Breast epithelium (tissue), 3 donors: Measurements from ENCODE around the gene SPON1.

Experiments
- POLR2A ChIP-seq: fragments of 450-650 bp; IDR thresholded peaks from one replicate; pipeline ENCODE4 v1.6.1; 2016; ENCODE audit warnings: antibody characterized with exemption, mild to moderate bottlenecking, moderate library complexity
- TF ChIP-seq, protein P1 (sequence below), 3 donors: fragments of 450-650 bp; IDR thresholded peaks; one replicate each; pipeline ENCODE4 v1.5.1; 2016 to 2017; ENCODE audit warnings: antibody characterized with exemption in 3 of 3, mild to moderate bottlenecking in 3 of 3, moderate library complexity in 3 of 3

DNA sequence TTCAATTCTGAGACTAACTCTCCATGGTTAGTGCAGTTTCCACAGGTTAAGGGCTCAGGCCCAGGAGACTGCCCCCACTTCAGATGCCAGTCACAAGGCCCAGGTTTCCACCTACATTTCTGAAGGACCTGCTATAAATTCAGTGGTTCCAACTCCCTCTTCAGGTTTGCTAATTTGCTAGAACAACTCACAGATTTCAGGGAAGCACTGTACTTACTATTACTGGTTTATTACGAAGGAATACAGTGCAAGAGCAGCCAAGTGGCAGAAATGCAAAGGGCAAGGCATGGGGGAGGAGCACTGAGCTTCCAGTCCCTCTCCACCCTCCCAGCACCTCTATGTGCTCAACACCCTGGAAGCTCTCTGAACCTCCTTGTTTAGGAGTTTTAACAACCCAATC is 39.3 kb upstream of the SPON1 start:
- no peak for TF ChIP-seq POLR2A
- TF ChIP-seq, protein P1, sequence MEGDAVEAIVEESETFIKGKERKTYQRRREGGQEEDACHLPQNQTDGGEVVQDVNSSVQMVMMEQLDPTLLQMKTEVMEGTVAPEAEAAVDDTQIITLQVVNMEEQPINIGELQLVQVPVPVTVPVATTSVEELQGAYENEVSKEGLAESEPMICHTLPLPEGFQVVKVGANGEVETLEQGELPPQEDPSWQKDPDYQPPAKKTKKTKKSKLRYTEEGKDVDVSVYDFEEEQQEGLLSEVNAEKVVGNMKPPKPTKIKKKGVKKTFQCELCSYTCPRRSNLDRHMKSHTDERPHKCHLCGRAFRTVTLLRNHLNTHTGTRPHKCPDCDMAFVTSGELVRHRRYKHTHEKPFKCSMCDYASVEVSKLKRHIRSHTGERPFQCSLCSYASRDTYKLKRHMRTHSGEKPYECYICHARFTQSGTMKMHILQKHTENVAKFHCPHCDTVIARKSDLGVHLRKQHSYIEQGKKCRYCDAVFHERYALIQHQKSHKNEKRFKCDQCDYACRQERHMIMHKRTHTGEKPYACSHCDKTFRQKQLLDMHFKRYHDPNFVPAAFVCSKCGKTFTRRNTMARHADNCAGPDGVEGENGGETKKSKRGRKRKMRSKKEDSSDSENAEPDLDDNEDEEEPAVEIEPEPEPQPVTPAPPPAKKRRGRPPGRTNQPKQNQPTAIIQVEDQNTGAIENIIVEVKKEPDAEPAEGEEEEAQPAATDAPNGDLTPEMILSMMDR (IDR thresholded peaks at IDR 0.05) = no peak
